ENCODE results near the gene CACNB2.

DNA sequence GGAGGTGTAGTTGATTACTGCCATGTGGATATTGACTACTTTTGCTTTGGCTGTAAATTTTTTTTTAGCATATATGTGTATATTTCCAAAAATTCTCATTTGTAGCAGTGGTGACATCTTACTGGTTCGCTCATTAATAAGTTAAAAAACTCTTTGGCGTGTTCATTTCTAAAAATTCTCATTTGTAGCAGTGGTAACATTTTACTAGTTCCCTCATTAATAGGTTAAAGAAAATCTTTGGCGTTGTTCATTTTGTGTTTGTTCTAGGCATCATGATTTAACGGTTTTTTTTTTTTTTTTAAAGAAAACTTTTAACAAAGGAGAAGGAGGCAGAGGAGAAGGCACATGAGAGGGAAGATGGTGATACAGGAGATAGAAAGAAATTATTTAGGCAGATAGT, 45.9 kb upstream of the CACNB2 start:
- no peak for TF ChIP-seq CTCF (IDR thresholded peaks at IDR 0.05; ENCODE audit: low read depth, low read length)
- no peak for TF ChIP-seq EZH2phosphoT487 (IDR thresholded peaks at IDR 0.05; ENCODE audit: low read depth)
